IPS-18c (cell line): ENCODE results near the gene KRT84.

Source experiments
- H3K4me3 ChIP-seq: 2 replicates; pipeline ENCODE4 v1.7.0; 2013; ENCODE audit warnings: low read depth, mild to moderate bottlenecking, low read length, moderate library complexity; ENCODE audit not compliant: insufficient read depth
- H3K9me3 ChIP-seq: one replicate; pipeline ENCODE4 v1.6.1; 2013; ENCODE audit warnings: mild to moderate bottlenecking, low read length, moderate library complexity; ENCODE audit not compliant: control insufficient read depth, insufficient read depth

Gene KRT84

GRCh38 chr12:52341066-52341580 is 44.3 kb downstream of the KRT84 start:
- H3K4me3 ChIP-seq = no peak overlapping the region

DNA sequence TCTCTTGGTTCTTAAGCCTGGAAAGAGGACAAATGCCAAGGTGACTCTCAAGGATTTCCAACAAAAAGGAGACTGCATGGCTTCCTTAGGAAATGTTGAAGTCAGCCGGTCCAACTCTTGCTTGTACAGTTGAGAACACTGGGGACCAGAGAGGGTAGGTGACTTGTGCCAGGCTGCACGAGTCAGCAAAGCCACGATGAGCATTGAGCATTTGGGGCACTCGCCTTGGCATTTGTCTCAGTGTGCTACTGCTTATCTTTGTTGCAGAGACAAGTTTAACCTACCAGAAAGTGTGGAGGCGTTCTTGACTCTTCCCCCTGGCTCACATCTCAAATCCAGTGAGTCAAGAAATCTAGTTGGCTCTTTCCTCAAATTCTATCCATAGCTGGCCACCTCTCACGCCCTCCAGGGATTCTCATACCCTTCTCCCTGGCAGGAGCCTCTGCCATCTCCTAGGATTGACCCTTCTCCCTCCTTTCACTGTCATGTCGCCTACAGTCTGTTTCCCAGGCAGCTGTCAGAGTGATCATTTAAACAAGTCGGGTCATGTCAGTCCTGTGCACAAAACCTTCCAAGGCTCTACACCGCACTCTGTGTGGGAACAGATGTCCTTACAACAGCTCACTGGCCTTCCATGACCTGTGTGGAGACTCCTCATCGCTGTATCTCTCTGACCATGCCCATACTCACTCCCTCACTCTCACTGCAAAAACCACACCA is 47.1 kb downstream of the KRT84 start:
- no peaks in the 10 kb centered on the region for H3K9me3 ChIP-seq
- H3K4me3 ChIP-seq = no peak overlapping the region

More at GRCh38 chr12:52341066-52341580, 44.3 kb downstream of the KRT84 start:
- no peaks in the 10 kb centered on the region for H3K9me3 ChIP-seq

- H3K4me3 ChIP-seq = no peak overlapping the region
- H3K9me3 ChIP-seq = no peaks in the 10 kb centered on the region
Observed at GRCh38 chr12:52337054-52337453, 48.4 kb downstream of the KRT84 start.

DNA sequence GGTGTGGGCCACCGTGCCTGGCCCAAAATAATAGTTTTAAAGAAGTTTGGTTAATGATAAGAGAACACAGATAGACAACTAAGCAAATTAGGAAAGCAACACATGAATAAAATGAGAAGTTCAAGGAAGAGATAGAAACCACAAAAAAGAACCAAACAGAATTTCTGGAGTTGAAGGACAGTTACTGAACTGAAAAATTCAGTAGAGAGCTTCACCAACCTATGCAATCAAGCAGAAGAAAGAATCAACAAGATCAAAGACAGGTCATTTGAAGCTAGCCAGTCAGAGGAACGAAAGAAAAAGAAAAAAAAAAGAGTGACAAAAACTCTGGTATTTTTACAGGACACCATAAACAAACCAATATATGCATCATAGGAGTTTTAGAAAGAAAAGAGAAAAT is 48.8 kb downstream of the KRT84 start:
- Histone ChIP-seq H3K9me3 (no peaks in the 10 kb centered on the region), H3K4me3 (no peak overlapping the region)

- no peaks in the 10 kb centered on the region for H3K9me3 ChIP-seq
- H3K4me3 ChIP-seq = no peak overlapping the region
Observed at GRCh38 chr12:52335598-52336262, 49.7 kb downstream of the KRT84 start.

GRCh38 chr12:52334185-52334584 is 51.3 kb downstream of the KRT84 start:
- Histone ChIP-seq H3K9me3 (no peaks in the 10 kb centered on the region), H3K4me3 (no peak overlapping the region)

DNA sequence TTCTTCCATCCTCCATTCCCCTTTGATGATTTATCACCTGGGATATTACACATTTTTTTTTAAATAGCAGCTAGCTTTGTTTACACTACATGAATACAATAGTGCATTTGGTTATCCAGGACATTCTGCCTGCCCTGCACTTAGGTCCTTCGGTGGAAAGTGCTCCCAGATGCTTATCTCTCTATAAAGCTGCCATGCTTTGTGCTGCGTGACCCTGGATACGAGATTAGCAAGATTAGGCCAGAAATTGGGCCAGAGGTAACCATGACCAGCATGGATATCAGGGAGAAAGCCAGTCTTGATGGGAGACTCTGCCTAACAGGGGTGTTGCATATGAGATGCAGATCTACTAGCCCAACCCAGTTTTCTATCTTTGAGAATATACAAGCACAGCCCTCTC is 52.1 kb downstream of the KRT84 start:
- no peaks in the 10 kb centered on the region for H3K9me3 ChIP-seq

DNA sequence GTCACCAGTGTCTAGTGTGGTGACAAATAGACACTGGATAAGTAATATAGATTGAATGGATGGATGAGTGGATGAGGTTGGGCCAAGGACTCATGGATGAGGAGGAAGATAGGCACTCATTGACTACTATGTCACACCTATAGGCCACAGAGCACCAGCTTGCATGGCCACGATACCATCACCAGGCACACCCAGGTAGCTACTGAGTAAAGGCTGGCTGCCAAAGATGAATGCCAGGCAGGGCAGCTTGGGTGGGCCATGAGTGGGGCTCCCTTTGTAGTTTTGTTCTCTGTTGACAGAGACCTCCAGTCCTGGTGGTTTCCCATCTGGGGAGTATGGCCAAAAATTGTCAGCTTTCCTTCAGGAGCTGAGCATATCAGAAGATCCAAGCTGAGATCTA is 53.1 kb downstream of the KRT84 start:
- Histone ChIP-seq H3K4me3 (no peak overlapping the region), H3K9me3 (no peaks in the 10 kb centered on the region)

More for the DNA sequence above, 52.1 kb downstream of the KRT84 start:
- H3K4me3 ChIP-seq = no peak overlapping the region

DNA sequence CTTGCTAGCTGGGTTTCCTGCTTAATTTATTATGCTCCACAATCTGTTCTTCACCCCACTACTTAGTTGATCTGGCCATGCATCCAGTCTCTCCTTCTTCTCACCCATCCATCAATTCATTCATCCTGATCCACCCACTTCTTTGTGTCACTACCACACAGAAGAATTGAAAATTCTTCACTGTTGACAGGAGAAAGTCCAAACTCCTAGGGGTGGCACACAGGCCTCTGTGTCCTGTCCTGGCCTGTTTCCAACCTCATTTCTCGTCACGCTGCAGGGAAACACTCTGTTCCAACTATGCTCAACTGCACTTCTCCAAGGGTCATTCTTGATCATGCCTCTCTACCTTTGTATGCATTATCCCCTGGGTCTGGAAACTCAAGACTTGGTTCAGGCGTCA is 53.6 kb downstream of the KRT84 start:
- Histone ChIP-seq H3K4me3 (no peak overlapping the region), H3K9me3 (no peaks in the 10 kb centered on the region)

DNA sequence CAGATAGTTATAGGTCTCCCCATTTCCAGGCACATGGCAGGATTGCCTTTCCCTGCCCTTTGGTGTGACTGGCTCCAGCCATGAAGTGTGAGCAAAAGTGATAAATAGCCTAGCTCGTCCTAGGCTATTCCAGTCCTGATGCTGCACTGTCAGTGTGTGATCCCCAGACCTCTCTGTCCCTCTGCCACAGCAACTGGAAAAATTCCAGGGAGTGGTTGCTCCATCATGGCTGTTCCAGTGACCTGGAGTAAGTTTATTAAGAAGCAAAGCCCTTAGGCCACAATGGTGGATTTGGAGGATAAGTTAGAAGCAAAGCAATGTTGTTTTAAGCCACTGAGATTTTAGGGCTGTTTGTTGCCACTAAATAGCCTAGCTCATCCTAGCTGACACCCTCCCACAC is 54.4 kb downstream of the KRT84 start:
- Histone ChIP-seq H3K4me3 (no peak overlapping the region), H3K9me3 (no peaks in the 10 kb centered on the region)

DNA sequence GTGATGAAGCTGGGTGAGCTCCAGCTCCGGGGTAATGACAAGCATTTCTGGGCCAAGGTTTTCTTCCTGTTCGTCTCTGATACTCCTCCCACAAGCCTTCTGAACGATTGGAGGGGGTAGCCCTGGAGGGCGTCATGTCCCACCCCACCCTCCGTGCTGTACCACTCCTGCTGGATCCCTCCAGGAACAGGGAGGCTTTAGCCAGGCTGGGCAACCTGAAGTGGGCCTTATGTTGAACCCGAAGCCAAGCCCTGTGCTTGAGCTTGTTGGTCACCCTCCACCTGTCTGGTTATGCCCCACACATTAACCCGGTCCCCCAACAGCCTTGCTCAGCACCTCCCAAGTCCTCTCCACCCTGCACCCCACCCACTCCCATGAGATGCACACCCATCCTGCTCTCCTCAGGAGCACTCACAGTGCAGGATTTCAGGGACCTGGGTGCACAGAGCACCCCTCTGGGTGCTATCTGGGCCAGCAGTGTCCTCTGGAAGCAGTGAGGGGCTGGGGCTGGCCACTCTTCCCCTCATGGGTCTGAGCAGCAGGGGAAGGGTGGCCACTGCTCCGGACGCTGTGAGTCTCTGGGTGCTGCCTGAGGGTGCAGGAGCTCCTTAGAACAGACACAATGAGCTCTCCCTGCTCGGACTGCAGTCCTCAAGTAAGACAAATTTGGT is 57.5 kb downstream of the KRT84 start:
- Histone ChIP-seq H3K9me3 (no peaks in the 10 kb centered on the region), H3K4me3 (no peak overlapping the region)
